GM23248 (cell line): ENCODE measurements around the gene TSN. TPM values are rescaled to one million over a fixed set of nuclear protein-coding genes. Genes with fewer than 3 reads are reported as not detected.

Experiments
- DNase-seq: peaks from one replicate; pipeline ENCODE4 v3.0.0-alpha.2; 2015
- H2AFZ ChIP-seq: fragments of 200-600 bp; sonication (generic); 2 replicates; pipeline ENCODE4 v1.6.1; 2016; ENCODE audit warnings: antibody characterized with exemption
- H3F3A ChIP-seq: fragments of 200-600 bp; sonication (generic); 2 replicates; pipeline ENCODE4 v1.6.1; 2016; ENCODE audit warnings: mild to moderate bottlenecking, antibody characterized with exemption, mixed run types; ENCODE audit not compliant: insufficient read depth
- H3K27ac ChIP-seq: fragments of 200-600 bp; sonication (generic); 2 replicates; pipeline ENCODE4 v1.5.1; 2016; ENCODE audit warnings: mild to moderate bottlenecking
- H3K27me3 ChIP-seq: fragments of 200-600 bp; sonication (generic); replicated peaks from 2 replicates; pipeline ENCODE4 v1.6.1; 2016; ENCODE audit warnings: mild to moderate bottlenecking; ENCODE audit not compliant: insufficient read depth
- H3K36me3 ChIP-seq: fragments of 200-600 bp; sonication (generic); 2 replicates; pipeline ENCODE4 v1.6.1; 2016; ENCODE audit warnings: low read depth, mild to moderate bottlenecking
- H3K4me1 ChIP-seq: fragments of 200-600 bp; sonication (generic); 2 replicates; pipeline ENCODE4 v1.6.1; 2016; ENCODE audit warnings: mild to moderate bottlenecking; ENCODE audit not compliant: insufficient read depth
- H3K4me2 ChIP-seq: fragments of 200-600 bp; sonication (generic); one replicate; pipeline ENCODE4 v1.6.1; 2016; ENCODE audit warnings: mild to moderate bottlenecking; ENCODE audit not compliant: unreplicated experiment
- H3K4me3 ChIP-seq: fragments of 200-600 bp; sonication (generic); 2 replicates; pipeline ENCODE4 v1.5.1; 2016; ENCODE audit warnings: mild to moderate bottlenecking
- H3K79me2 ChIP-seq: fragments of 200-600 bp; sonication (generic); 2 replicates; pipeline ENCODE4 v1.6.1; 2016; ENCODE audit warnings: mild to moderate bottlenecking; ENCODE audit not compliant: insufficient read depth
- H3K9ac ChIP-seq: fragments of 200-600 bp; sonication (generic); 2 replicates; pipeline ENCODE4 v1.6.1; 2016; ENCODE audit warnings: mild to moderate bottlenecking
- H3K9me2 ChIP-seq: fragments of 200-600 bp; sonication (generic); 2 replicates; pipeline ENCODE4 v1.6.1; 2016; ENCODE audit warnings: mixed run types, mild to moderate bottlenecking, moderate library complexity; ENCODE audit not compliant: insufficient read depth
- H3K9me3 ChIP-seq: fragments of 200-600 bp; sonication (generic); one replicate; pipeline ENCODE4 v1.6.1; 2017; ENCODE audit warnings: low read depth
- H4K20me1 ChIP-seq: fragments of 200-600 bp; sonication (generic); 2 replicates; pipeline ENCODE4 v1.6.0; 2016; ENCODE audit not compliant: insufficient read depth
- EZH2 ChIP-seq: fragments of 200-600 bp; sonication (generic); IDR thresholded peaks from 2 replicates; pipeline ENCODE4 v1.6.1; 2018; ENCODE audit warnings: antibody characterized with exemption, mild to moderate bottlenecking; ENCODE audit not compliant: insufficient read depth, poor library complexity, severe bottlenecking
- EZH2phosphoT487 ChIP-seq: fragments of 200-600 bp; sonication (generic); IDR thresholded peaks from 2 replicates; pipeline ENCODE4 v1.6.1; 2018; ENCODE audit warnings: antibody characterized with exemption, moderate library complexity, mild to moderate bottlenecking, low read depth; ENCODE audit not compliant: insufficient read depth
- WGBS, 2 experiments: methylation state at CpG; one replicate each; pipeline ENCODE4 v1.1.6; 2015 to 2017; ENCODE audit warnings: low lambda C conversion rate in 2 of 2, low coverage in 1 of 2; ENCODE audit errors: missing lambda C conversion rate in 2 of 2; 5-methylcytosine and 5-hydroxymethylcytosine counted together
- in situ Hi-C: fragments of 300-500 bp; cut with MboI; formaldehyde crosslinking; loops from 2 replicates; pipeline ENCODE4 v1.15.0; 2020
- polyA plus RNA-seq: library from polyadenylated mRNA; unstranded; fragments of >200 nt; fragmentation: Nextera tagmentation; extraction: Ambion mirVana; gene quantifications from 2 replicates; pipeline ENCODE4 v1.2.1, GENCODE V29; 2016
- total RNA-seq: library from RNA; depleted of rRNA; stranded (reverse); fragments of >200 nt; shearing (Covaris generic); gene quantifications from 2 replicates; pipeline ENCODE4 v1.2.3, GENCODE V29; 2014

TSN gene
- total and polyA plus RNA-seq, 2 experiments from 2014 or later = 65.7 to 74.6 TPM

DNA sequence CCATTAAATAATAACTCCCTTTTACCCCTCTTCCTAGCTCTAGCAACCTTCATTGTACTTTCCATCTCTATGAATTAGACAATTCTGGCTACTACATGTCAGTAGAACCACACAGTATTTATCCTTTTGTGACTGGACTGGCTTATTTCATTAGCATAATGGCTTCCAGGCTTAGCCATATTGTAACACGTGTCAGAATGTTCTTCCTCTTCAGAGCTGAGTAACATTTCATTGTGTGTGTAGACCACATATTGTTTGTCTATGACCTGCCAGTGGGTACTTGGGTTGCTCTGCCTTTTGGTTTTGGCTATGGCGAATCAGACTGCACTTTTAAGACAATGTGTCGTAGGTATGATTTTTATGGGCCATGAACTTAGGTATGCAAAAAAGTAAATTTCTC, 20.9 kb downstream of the TSN start:
- no peak overlapping the region for H3K4me3 ChIP-seq
- WGBS, 2 experiments = 57 to 65% methylated on average over 3 of the region's 3 CpGs
- no peak overlapping the region for H3K27ac ChIP-seq
- no peak overlapping the region for H3K4me2 ChIP-seq
- no peaks in the 10 kb centered on the region for H3K79me2 ChIP-seq
- no peak for DNase-seq
- no peaks in the 10 kb centered on the region for H3K4me1 ChIP-seq
- no peaks in the 10 kb centered on the region for H3K36me3 ChIP-seq
- no peak overlapping the region for H2AFZ ChIP-seq
- no peak overlapping the region for H3K9ac ChIP-seq
- no peaks in the 10 kb centered on the region for H3K9me3 ChIP-seq
- no peaks in the 10 kb centered on the region for H3F3A ChIP-seq
- H3K9me2 ChIP-seq = no peaks in the 10 kb centered on the region
- 0 out of 2 replicates have a peak, but pooled peaks cover 7% of the 10 kb centered on the region for H3K27me3 ChIP-seq
- no peaks in the 10 kb centered on the region for H4K20me1 ChIP-seq
- TF ChIP-seq EZH2phosphoT487 (no peak), EZH2 (no peak)
- in situ Hi-C loops = no loop called here

DNA sequence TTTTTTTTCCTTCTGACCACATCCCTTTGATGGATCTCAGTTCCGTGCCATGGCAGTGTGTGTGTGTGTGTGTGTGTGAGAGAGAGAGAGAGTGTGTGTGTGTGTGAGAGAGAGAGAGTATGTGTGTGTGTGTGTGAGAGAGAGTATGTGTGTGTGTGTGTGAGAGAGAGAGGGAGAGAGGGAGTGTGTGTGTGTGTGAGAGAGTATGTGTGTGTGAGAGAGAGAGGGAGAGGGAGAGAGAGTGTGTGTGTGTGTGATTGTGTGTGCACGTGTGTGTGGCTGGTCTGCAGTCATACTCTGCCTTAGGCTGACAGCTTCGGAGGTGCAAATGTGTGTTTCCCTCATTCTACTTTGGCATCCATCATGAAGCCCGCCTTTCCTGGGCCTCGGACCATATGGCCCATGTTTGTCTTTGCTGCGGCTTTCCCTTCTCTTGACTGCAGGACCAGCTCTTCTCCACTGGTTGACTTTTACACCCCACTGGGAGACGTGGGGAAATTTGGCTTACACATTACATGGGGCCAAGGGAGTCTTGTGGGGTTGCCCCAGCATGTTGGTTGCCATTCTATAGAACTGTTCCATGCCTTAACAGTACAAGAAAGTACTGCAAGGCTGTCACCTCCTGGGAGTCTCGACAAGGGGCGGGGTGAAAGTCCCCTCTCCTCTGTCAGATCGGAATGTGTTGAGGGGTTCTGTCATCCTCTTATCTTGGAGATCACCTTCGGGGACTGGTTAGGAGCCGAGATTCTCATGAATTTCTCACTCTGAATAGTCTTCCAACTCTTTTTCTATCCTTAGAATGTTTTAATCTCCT, 21.6 kb downstream of the TSN start:
- no peak overlapping the region for H3K4me2 ChIP-seq
- no peaks in the 10 kb centered on the region for H3K9me2 ChIP-seq
- no peak overlapping the region for H2AFZ ChIP-seq
- no peaks in the 10 kb centered on the region for H4K20me1 ChIP-seq
- H3K9ac ChIP-seq = no peak overlapping the region
- H3K27me3 ChIP-seq = 0 out of 2 replicates have a peak, but pooled peaks cover 7% of the 10 kb centered on the region
- H3K27ac ChIP-seq = no peak overlapping the region
- no peak for DNase-seq
- H3K4me3 ChIP-seq = no peak overlapping the region
- TF ChIP-seq EZH2 (no peak), EZH2phosphoT487 (no peak)
- 58 to 64% methylated on average over 10 to 12 of the region's 12 CpGs for WGBS, 2 experiments
- no peaks in the 10 kb centered on the region for H3K4me1 ChIP-seq
- H3K36me3 ChIP-seq = no peaks in the 10 kb centered on the region
- H3F3A ChIP-seq = no peaks in the 10 kb centered on the region
- no peaks in the 10 kb centered on the region for H3K79me2 ChIP-seq
- in situ Hi-C loops = no loop called here
- no peaks in the 10 kb centered on the region for H3K9me3 ChIP-seq

DNA sequence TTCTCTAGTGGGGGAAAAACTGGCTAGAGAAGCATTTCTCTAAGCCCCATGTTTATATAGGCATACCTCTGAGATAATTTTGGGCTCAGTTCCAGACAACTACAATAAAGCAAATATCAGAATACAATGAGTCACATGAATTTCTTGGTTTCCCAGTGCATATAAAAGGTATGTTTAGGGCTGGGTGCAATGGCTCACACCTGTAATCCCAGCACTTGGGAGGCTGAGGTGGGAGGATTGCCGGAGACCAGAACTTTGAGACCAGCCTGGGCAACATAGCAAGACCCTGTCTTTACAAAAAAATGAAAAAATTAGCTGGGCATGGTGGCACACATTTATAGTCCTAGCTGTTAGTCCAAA, 22.2 kb downstream of the TSN start:
- Histone ChIP-seq H3K9me2 (no peaks in the 10 kb centered on the region), H3K9me3 (no peaks in the 10 kb centered on the region), H3K9ac (no peak overlapping the region), H3F3A (no peaks in the 10 kb centered on the region), H4K20me1 (no peaks in the 10 kb centered on the region), H3K4me3 (no peak overlapping the region), H3K27me3 (0 out of 2 replicates have a peak, but pooled peaks cover 9% of the 10 kb centered on the region), H3K4me1 (no peaks in the 10 kb centered on the region), H3K36me3 (no peaks in the 10 kb centered on the region), H3K27ac (no peak overlapping the region), H3K79me2 (no peaks in the 10 kb centered on the region), H3K4me2 (no peak overlapping the region), H2AFZ (no peak overlapping the region)
- no peak for DNase-seq
- in situ Hi-C loops = no loop called here
- WGBS, 2 experiments = 94 to 96% methylated on average over 1 of the region's 1 CpG
- TF ChIP-seq EZH2 = no peak
- no peak for TF ChIP-seq EZH2phosphoT487

DNA sequence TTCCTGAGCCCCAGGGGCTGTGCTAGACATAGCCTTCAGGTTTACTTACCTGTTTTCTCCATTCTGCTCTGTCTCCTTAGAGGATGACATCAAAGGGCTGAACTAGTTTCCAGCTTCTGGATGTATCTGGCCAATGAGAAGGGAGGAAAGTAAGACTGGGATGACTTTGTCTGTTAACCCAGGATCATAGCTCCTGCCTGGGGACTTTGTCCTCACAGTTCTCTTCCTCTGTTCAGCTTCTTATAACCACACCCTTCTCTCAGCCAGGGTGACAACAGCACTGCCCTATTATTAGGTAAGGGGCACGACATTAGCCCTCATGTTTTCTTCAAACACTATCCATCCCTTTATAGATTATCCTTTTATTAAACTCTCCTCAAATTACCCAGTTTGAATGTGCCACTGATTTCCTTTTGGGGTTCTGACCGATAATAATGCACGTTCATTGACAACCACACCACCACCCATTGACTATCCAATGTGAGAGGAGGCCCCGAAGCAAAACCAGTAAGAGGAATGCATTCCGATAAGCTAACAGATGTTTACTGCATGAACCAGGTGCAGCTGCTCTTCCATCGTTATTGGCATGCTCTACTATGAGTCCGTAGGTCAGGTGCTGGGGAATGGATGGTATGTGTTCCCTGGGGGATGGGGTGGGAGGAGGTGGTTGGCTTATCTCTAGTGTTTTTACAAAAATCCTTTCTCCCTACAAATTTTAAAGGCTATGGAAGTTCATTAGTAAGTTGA, 23.5 kb downstream of the TSN start:
- no peaks in the 10 kb centered on the region for H3F3A ChIP-seq
- H3K4me2 ChIP-seq = no peak overlapping the region
- no peaks in the 10 kb centered on the region for H3K79me2 ChIP-seq
- TF ChIP-seq EZH2 (no peak), EZH2phosphoT487 (no peak)
- no peaks in the 10 kb centered on the region for H4K20me1 ChIP-seq
- no peaks in the 10 kb centered on the region for H3K36me3 ChIP-seq
- H3K27me3 ChIP-seq = peaks cover 18% of the 10 kb centered on the region; the same call in 1 of the 2 replicates
- H3K27ac ChIP-seq = no peak overlapping the region
- H2AFZ ChIP-seq = no peak overlapping the region
- in situ Hi-C loops = no loop called here
- no peaks in the 10 kb centered on the region for H3K9me2 ChIP-seq
- H3K9me3 ChIP-seq = no peaks in the 10 kb centered on the region
- no peak overlapping the region for H3K4me3 ChIP-seq
- whole genome bisulfite sequencing, 2 experiments = 51 to 53% methylated on average over 7 of the region's 7 CpGs
- H3K9ac ChIP-seq = no peak overlapping the region
- no peak for DNase-seq
- H3K4me1 ChIP-seq = no peaks in the 10 kb centered on the region
